Right lobe of liver (tissue), 4 donors: ENCODE measurements around the gene TRIO.

Experiments used
- POLR2A ChIP-seq: fragments of 450-650 bp; IDR thresholded peaks from one replicate; pipeline ENCODE4 v1.6.1; 2017; ENCODE audit warnings: antibody characterized with exemption, mild to moderate bottlenecking
- TF ChIP-seq, protein P1 (sequence below), 4 donors: fragments of 200-600 bp in 3 of 4; fragments of 450-650 bp in 1 of 4; IDR thresholded peaks; one replicate each; pipeline versions ENCODE4 v1.5.1 to v1.8.0; 2016 to 2022; ENCODE audit warnings: antibody characterized with exemption in 4 of 4, mild to moderate bottlenecking in 2 of 4
- donor health status: DM: no; HTN: no; CAD: no.
- donor health status: DM: no; HTN: no; CAD: no.
- donor health status: DM: no; HTN: yes; CAD: no.

- TF ChIP-seq, protein P1, sequence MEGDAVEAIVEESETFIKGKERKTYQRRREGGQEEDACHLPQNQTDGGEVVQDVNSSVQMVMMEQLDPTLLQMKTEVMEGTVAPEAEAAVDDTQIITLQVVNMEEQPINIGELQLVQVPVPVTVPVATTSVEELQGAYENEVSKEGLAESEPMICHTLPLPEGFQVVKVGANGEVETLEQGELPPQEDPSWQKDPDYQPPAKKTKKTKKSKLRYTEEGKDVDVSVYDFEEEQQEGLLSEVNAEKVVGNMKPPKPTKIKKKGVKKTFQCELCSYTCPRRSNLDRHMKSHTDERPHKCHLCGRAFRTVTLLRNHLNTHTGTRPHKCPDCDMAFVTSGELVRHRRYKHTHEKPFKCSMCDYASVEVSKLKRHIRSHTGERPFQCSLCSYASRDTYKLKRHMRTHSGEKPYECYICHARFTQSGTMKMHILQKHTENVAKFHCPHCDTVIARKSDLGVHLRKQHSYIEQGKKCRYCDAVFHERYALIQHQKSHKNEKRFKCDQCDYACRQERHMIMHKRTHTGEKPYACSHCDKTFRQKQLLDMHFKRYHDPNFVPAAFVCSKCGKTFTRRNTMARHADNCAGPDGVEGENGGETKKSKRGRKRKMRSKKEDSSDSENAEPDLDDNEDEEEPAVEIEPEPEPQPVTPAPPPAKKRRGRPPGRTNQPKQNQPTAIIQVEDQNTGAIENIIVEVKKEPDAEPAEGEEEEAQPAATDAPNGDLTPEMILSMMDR (IDR thresholded peaks at IDR 0.05): no peak
- TF ChIP-seq POLR2A: no peak
Measured at GRCh38 chr5:14231890-14232289, 88.7 kb downstream of the TRIO start.
